K562 (cell line): Measurements from ENCODE around the gene MATK. TPM values are rescaled to one million over a fixed set of nuclear protein-coding genes. Genes with fewer than 3 reads are reported as not detected.

Experiments used
- AFF4 ChIP-seq: sonication (generic); formaldehyde crosslinking; IDR thresholded peaks from 2 replicates; pipeline ENCODE4 v1.8.0; 2023; ENCODE audit warnings: mild to moderate bottlenecking, missing genetic modification reagents
- EGR1 ChIP-seq: fragments of 450-650 bp; conservative IDR thresholded peaks from 2 replicates; pipeline ENCODE4 v1.6.1; 2017; ENCODE audit warnings: mild to moderate bottlenecking
- MAFK ChIP-seq: IDR thresholded peaks from 2 replicates; pipeline ENCODE4 v1.6.1; 2011; ENCODE audit warnings: low read length, improper control_type of control experiment
- MYNN ChIP-seq, 2 experiments: sonication (generic); formaldehyde crosslinking in 1 of 2; IDR thresholded peaks; 2 replicates each; pipeline versions ENCODE4 v1.5.0 to v1.6.1; 2016 to 2020; ENCODE audit warnings: antibody characterized with exemption in 1 of 2, missing genetic modification reagents in 1 of 2
- PHF20 ChIP-seq: fragments of 450-650 bp; IDR thresholded peaks from 2 replicates; pipeline ENCODE4 v1.6.1; 2018; ENCODE audit not compliant: partially characterized antibody
- POLR2G ChIP-seq: fragments of 200-400 bp; formaldehyde crosslinking; IDR thresholded peaks from 2 replicates; pipeline ENCODE4 v1.6.1; 2017; ENCODE audit warnings: low read depth, mild to moderate bottlenecking, antibody characterized with exemption, low read length, moderate library complexity
- SPI1 ChIP-seq: IDR thresholded peaks from 2 replicates; pipeline ENCODE4 v1.6.1; 2011; ENCODE audit warnings: low read depth, low read length, control low read depth, borderline replicate concordance
- ZNF324 ChIP-seq: fragments of 250-450 bp; sonication (Bioruptor Pico); IDR thresholded peaks from 2 replicates; pipeline ENCODE4 v1.4.0; 2020; ENCODE audit warnings: mild to moderate bottlenecking
- ZNF444 ChIP-seq: fragments of 250-450 bp; sonication (Bioruptor Pico); IDR thresholded peaks from 2 replicates; pipeline ENCODE4 v1.4.0; 2020; ENCODE audit warnings: mild to moderate bottlenecking, moderate library complexity
- polyA plus RNA-seq, 8 experiments: library from polyadenylated mRNA; depleted of rRNA in 4 of 8; stranded (reverse) in 5 of 8; unstranded in 3 of 8; fragments of >200 nt; fragmentation: Nextera tagmentation in 2 of 8; fragmentation: Illumina TruSeq in 1 of 8; extraction: Ambion mirVana in 2 of 8; extraction: Trizol in 1 of 8; gene quantifications; 2 replicates each; pipeline versions ENCODE4 v1.2.1 to v1.2.3, GENCODE V29; 2011 to 2014; ENCODE audit warnings: inconsistent platforms in 1 of 8, missing spikeins in 1 of 8
- total RNA-seq, 7 experiments: library from RNA; depleted of rRNA in 6 of 7; stranded (reverse); fragments of >200 nt in 6 of 7; fragmentation: Illumina TruSeq in 2 of 7; extraction: Trizol in 2 of 7; gene quantifications; 2 replicates each; pipeline versions ENCODE4 v1.2.1 to v1.2.3, GENCODE V29; 2011 to 2021; ENCODE audit warnings: low replicate concordance in 1 of 7

MATK gene
- total and polyA plus RNA-seq, 9 of the 15 experiments (the other 6 are each of a cell fraction or from before 2014, with no cell fraction given): 0.08 to 41.5 (median 21.4) TPM

DNA sequence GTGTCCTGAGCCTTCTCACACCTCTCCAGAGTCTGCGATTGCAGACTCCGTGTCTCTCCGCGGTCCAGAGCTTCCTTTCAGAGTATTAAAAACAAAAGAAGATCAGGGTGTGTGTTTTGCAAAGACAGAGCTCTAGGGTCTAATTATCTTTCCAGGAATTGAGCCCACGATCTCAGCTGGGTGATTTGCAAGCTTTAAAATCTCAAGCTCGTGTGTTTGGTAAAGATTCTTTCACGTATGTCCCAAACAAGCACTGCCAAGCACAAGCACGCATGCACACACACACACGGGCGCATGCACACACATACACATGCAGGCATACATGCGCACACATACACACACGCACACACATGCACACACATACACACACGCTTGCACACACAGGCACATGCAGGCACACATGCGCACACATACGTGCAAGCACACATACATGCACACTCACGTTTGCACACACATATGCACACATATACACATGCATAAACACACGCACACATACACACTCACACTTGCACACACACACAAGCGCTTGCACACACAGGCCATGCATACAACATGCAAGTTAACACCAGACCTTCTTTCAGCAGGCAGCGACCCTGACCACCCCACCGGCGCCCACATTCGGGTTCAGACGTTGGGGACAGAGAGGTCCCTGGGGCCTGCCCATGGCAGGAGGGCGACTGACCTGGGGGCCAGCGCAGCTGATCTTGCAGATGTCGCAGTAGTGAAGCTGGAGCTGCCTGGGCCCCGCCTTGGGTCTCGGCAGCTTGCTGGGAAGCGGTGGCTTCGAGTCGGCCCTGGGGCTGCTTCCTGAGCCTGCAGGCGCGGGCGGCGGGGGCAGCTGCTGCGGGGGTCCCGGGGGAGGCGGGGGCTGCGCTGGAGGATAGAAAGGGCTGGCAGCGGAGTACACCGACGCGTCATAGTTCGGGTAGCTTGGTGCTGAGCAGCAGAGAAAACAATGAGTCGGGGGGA is 44.7 kb upstream of the MATK start (continued):
- TF ChIP-seq AFF4: no peak
- no peak for TF ChIP-seq ZNF324 (CRISPR knock-in tag)
- TF ChIP-seq MYNN (IDR thresholded peaks at IDR 0.05): peak; percentile 67; the same call in 1 of the 2 replicates
- TF ChIP-seq MYNN (CRISPR knock-in tag; IDR thresholded peaks at IDR 0.05): no peak
- peak; percentile 32 for TF ChIP-seq EGR1
- TF ChIP-seq MAFK: no peak
- no peak for TF ChIP-seq POLR2G
- TF ChIP-seq ZNF444 (CRISPR knock-in tag): no peak
- peak; percentile 48 for TF ChIP-seq PHF20
- no peak for TF ChIP-seq SPI1
- TF ChIP-seq, all 486 proteins: peak for 6
